ENCODE results near the gene ZSCAN30. TPM values are rescaled to one million over a fixed set of nuclear protein-coding genes. Genes with fewer than 3 reads are reported as not detected.

Gene ZSCAN30
- 10 to 100 TPM; 28.3 to 53.9 (median 38.9) TPM for polyA plus RNA-seq (ENCODE audit: insufficient read length in 4 of 4)

DNA sequence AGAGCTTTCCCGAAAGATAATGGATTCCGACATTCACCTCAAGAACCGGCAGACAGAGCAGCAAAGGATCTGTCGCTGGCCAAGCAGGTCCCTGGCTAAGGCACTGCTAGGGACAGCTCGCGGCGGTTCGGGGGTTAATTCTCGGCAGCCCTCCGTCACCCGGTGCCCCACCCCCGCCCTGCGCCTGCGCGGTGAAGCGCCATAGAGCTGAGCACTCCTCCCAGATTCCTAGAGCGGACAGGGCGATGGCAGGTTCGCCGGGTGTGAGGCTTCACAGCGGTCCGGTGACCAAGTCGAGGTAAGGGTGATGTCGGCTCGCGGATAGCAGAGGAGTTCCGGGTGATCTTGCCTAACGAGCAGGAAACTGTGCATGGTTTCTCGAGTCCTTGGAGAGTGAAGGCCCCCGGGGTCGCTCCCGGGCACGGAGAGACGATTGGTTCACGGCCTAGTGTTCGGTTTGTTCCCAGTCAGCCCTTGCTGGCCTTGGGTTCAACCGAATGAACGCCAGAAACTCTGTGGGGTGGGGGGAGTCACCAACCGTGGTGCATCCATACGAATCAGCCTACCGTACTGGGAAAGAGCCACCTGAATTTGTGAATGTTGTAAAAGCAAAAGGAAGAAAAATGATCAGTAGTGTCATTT lies at the start of gene ZSCAN30:
Gene ZSCAN30, minus strand, starts transcription at position 136 of the 642 bp plus-strand sequence. CDS start 25,877 bp downstream, outside the sequence.
- peak; percentile 88 to 93 (median 90) for DNase-seq (ENCODE audit: low read depth in 4 of 4, low spot score in 3 of 4)

DNA sequence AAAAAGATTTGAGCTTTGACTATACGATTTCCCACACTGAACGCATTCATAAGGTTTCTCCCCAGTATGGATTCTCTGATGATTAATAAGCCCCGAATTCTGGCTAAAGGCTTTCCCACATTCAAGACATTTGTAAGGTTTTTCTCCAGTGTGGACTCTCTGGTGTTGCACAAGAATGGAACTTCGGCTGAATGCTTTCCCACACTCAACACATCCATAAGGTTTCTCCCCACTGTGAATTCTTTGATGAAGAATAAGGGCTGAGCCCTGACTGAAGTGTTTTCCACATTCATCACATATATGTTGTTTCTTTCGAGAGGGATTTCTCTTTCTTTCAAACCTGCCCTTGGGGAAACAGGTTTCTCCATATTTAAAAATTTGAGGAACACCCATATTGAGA lies 47.3 kb upstream of the ZSCAN30 start:
- no peak for DNase-seq (ENCODE audit: low read depth in 4 of 4, low spot score in 3 of 4)

DNA sequence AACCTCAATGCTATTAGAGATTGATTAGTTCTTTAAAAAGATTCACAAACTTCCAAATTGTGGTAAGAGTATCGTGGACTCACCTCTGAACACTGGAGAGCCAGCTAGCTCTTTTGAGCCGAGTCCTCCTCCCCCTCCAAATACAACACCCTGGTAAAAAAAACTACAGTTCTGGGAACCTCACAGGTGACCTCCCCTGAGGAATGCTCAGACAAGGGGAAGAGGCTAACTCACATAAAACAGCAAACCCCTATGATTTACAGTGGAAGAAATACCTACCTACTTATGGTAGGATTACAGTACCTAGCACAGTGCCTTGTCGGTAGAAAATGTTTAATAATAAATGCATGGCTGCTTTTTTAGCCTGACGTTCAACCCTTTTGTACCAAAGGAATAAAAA lies 45.8 kb upstream of the ZSCAN30 start:
- DNase-seq (ENCODE audit: low read depth in 4 of 4, low spot score in 3 of 4), result no peak

DNA sequence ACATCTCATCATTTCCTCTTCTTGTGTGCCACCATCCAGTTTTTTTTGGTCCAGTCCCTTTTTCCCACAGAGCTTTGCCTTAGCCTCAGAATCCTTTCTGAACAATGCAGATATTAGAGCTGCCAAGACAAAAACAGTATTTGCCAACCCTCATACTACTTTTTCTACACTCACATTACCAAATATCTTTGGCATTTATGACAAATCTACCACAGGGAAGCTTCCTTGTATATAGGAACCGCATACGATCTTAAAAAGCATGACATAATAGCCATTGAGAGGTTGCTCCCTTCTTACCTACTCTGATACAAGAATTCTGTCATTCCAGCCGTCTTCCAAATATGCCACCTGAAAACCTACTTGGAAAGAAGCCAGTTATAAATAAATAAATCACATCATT lies 44.8 kb upstream of the ZSCAN30 start:
- no peak for DNase-seq (ENCODE audit: low read depth in 4 of 4, low spot score in 3 of 4)

DNA sequence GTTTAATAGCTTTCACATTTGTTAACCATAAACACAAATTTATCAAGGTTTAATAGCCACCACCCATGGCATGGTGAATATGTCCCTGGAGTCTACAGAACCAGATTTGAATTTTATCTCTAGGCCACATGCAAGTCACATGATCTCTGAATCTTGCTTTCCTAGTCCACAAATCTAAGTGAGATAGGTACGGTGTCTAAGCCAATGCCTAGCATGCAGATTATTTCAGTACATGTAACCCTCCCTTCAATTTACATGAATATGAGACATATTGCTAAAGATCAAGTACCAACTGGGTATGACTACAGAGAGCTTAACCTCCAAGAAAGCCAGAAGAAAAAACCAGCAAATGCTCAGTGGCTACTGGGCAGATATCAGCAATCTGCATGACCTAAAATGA lies 44.2 kb upstream of the ZSCAN30 start:
- no peak for DNase-seq (ENCODE audit: low read depth in 4 of 4, low spot score in 3 of 4)

DNA sequence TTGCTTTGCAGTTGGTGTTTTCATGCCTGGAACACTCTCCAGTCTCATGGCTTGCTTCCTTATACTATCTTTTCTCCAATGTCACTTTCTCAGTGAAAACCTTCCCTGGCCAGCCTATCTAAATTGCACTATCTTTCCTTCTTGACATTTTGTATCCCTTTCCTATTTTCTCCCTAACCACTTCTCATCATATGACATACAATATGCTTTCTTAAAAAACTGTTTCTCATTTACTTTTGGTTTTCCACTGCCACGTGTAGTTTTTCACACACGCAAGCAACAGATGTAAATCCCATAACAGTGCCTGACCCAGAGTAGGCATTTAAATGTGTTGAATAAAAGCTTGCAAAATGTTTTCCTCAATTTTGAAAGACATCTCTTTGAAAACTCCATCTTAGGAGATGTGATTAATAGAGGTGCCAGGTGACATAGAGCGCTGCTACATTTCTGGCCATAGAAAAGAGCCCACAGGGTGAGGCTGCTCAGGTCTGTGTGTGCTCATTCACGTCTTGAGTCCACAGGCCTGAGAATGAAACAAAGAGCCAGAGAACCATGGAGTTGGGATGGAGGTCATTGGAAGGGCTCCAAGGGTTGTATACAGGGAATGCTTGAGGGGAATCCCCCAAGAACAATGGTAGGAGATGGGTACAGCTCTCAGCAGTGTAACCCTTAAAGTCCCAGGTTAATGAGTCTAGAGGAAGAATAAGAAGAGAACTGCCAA lies 41.5 kb upstream of the ZSCAN30 start:
- no peak for DNase-seq (ENCODE audit: low read depth in 4 of 4, low spot score in 3 of 4)

DNA sequence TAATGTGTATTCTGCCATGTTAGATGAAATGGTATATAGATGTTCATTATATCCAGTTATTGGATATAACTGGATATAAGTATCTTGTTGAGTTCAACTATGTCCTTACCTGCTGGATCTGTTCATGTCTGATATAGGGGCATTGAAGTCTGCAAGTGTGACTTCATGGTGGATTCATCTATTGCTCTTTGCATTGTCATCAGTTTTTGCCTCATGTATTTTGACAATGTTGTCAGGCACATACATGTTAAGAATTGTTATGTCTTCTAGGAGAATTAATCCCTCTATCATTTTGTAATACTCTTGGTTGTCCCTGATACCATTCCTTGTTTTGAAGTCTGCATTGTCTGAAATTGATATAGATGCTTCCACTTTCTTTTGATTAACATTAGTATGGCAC lies 38.8 kb upstream of the ZSCAN30 start:
- no peak for DNase-seq (ENCODE audit: low read depth in 4 of 4, low spot score in 3 of 4)

DNA sequence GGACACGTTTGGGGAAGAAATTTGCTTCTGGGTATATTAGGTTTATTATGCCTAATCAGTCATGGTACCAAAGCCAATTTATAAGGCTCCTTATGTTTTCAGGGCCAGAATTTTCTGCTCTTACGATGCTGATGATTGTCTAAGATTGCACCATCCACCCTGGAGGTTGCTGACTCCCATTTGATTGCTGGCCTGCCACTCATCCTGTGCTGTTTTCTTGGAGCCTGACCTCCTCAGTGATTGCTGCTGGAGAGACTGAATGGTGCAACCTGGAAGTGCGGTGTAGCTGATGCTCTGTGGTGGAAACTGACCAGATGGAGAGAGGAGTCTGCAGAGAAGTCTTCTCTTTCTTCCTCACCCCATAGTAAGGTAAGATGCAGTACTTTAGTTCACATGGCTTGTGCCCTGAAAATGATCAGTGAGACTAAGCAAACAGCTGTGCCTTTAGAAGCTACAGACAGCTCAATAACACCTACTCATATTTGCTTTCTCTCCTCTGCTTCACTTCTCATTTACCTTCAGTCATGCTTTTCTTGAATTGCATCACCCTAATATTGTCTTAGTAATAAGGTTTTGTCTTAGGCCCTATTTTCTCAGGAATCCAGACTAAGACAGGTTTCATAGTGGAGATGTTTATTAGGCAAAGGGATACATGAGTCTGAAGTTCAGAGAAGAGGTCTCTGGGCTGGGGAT lies 36.8 kb upstream of the ZSCAN30 start:
- no peak for DNase-seq (ENCODE audit: low read depth in 4 of 4, low spot score in 3 of 4)

DNA sequence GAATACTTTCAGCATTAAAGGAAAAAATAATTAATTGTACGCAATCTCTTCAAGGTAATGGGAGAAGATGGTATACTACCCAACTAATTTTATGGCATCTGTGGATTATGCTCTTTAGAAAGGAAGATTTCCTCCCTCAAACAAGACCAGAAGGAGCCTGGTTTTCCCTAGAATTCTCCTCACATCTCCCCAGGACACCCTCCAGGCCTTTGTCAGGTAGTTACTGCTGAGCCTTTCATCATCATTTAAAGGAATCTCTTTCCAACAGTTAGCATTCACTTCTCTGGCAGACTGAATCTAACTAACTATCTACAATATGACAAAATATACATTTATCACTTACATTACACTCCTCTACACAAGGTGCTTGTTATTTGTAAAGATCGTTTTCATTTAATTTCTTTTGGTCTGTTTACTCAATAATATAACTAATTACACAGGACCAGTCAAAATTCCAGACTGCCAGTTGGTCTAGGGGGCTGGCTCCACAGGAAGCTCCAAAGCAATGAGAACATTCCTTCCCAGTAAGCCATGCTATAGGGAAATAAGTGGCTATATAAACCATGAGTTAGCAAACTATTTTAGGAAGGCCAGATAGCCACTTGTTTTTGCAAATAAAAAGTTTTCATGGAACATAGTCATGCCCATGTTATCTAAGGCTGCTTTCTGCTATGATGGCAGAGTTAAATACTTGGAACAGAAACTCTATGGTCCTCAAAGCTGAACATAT lies 35.1 kb upstream of the ZSCAN30 start:
- no peak for DNase-seq (ENCODE audit: low read depth in 4 of 4, low spot score in 3 of 4)

DNA sequence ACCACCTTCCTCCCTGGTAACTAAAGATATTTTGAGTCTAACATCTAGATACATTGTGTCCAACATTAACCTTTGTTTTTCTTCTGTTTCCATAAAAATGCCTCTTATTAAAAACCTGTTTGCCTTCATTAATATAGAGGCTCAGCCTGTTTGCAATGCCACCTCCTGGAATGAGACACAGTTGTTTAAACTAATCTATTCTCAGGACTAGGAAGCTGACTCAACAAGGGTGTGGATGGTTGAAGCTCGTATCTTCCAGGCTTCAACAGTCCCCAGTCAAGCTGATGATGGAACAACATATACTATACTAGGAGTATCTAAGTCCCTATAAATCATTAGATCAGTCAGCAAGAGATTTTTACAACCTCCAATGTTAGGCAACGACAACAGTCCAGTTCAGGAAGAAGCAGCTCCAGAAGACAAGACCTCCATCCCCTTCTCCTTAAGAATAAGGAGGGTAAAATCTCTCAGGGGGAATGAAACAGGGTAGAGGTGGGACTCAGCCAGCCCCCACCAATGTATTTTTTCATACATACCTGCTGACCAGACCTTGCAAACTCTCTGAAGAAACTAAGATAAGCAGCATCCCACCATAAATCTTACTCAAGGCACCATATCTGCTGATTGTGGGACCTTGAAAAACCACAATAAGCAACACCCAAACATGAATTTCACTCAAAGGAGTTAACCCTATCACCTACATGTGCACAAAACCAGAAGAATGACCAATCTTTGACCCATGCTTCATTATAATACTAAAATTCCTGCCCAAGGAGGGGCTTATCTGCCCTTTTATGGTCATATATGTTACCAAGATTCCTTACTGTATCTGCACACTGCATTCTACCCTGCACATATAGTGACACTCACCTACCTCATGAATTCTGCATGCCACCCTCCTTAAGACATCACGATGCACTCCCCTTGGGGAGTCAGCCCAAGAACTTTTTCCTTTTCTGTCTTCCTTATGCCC lies 32.7 kb upstream of the ZSCAN30 start:
- DNase-seq (ENCODE audit: low read depth in 4 of 4, low spot score in 3 of 4), result no peak

DNA sequence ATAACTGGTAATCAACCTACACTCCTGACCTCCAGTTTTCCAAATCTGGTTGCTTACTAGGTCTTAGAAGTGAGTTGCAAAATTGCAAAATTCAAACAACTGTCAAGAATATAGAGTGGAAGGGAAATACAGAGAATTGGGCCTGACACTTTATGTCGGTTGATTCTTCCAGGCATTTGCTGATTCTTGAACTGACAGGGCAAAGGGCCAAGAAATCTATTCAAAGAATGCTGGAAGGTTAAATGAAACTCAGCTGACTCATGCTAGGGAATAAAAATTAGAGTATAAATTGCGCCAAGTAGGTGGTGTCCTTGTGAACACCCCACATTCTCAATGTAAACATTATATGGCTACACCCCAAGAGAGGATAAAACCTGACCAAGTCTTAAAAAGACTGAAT lies 21.5 kb upstream of the ZSCAN30 start:
- no peak for DNase-seq (ENCODE audit: low read depth in 4 of 4, low spot score in 3 of 4)

DNA sequence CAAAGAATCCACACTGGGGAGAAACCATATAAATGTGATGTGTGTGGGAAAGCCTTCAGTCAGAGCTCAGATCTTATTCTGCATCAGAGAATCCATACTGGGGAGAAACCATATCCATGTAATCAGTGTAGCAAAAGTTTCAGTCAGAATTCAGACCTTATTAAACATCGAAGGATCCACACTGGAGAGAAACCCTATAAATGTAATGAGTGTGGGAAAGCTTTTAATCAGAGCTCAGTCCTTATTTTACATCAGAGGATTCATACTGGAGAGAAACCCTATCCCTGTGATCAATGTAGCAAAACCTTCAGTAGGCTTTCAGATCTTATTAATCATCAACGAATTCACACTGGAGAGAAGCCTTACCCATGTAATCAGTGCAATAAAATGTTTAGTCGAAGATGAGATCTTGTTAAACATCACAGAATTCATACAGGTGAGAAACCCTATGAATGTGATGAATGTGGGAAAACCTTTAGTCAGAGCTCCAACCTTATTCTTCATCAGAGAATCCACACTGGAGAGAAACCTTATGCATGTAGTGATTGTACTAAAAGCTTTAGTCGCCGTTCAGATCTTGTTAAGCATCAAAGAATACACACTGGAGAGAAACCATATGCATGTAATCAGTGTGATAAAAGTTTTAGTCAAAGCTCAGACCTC lies 16.7 kb upstream of the ZSCAN30 start:
- DNase-seq (ENCODE audit: low read depth in 4 of 4, low spot score in 3 of 4), result no peak

DNA sequence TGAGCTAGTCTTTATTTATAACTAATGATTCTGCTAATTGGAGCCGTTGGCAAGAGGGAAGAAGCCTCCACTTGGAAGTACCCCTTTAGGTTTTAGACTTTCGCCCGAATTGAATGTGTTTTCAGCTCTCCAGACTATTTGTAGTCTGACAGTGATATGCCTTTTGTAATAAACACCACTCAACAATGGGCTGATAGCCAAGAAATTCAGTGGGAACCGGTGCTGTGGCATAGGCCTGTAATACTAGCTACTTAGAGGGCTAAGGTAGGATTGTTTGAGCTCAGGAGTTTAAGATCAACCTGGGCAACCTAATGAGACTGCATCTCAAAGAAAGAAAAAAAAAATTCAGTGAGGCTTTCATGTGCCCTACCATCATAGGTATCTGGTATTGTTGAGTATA lies 13.6 kb upstream of the ZSCAN30 start:
- DNase-seq (ENCODE audit: low read depth in 4 of 4, low spot score in 3 of 4), result no peak

DNA sequence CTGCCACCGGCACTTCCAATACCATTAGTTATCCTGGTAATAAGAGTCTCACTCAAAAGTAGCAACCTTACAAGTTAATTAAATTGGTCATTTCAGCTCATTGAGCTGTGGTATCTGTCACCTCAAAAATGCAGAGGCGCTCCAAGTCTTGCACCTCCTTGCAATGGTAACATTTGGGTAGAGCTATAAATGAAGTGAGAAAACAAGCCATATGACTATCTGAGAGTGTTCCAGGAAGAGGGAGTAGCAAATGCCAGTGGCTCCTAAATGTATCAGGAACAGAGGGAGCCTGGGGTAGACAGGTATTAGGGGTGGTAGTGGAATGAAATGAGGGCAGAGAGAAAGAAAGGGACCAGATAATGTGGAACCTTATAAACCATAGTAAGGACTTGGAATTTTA lies 6.0 kb upstream of the ZSCAN30 start:
- no peak for DNase-seq (ENCODE audit: low read depth in 4 of 4, low spot score in 3 of 4)

DNA sequence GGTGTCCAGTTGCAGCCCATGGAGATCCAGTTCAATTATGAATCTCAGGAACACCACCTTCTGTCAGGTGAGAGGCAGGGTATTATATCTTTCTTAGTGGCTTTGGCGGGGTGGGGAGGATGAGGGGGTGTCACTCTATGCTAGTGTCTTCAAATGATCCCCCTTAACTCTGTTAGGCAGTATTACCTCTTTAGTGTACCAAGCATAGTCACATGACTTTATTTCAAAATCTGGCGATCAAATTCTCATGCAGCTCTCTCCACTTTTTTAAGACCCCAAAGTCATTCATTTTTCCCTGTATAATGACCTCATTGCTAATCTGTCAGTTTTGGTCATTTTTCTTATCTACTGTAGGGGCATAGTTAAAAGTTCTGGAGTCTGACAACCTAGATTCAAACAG lies 1.1 kb upstream of the ZSCAN30 start:
- DNase-seq (ENCODE audit: low read depth in 4 of 4, low spot score in 3 of 4), result no peak

DNA sequence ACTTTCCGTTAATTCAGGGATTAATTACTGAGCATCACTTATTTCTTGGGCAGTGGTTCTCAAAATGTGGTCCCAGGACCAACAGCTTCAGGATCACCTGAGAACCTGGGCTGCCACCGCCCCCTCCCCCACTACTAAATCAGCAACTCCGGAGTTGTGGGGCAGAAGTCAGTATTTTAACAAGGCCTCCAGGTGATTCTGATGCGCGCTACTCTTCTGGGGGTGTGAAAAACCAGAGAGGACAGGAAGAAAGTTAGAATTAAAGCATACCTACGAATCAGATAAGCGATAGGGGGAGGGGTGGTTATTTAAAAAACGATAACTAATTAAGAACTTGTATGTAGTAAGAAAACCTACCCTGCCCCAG lies 319 bp downstream of the ZSCAN30 start:
- peak in 1 of 4 donors; percentile 27 for DNase-seq (ENCODE audit: low read depth in 4 of 4, low spot score in 3 of 4)

DNA sequence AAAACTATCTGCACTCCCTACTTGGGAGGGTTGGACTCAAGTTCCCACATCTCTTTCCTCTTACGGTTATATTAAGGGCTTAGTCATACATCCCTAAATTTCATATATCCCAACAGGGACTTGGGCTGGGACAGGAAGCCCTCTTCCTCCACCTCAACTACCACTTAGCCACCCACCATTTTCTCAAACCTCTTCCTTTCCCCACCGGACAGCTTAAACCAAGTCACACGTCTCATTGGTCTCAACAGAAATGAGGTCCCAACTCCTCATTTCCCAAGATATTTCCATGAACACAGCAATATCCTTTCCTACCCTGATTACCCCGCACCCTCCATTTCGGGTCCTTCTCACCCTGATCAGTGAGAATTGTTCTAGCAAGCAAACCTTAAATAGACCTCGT lies 736 bp downstream of the ZSCAN30 start:
- peak in 1 of 4 donors; percentile 6 for DNase-seq (ENCODE audit: low read depth in 4 of 4, low spot score in 3 of 4)

DNA sequence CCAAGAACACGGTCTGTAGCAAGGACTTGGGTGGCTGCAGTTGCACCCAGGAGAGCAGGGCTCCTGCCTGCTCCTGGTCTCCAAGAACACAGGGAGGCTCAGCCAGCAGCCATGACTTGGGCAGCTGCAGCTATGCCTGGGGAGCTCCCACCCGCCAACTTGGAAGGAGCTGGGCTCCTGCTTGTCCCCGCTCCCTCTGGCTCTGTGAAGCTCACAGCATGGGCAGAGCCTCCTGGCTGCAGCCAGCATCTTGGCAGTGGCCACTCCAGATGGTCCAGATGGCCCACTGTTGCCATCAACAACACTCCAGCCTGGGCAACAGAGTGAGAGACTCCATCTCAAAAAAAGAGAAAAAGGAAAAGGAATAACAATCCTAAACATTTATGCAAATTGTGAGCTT lies 5.2 kb downstream of the ZSCAN30 start:
- DNase-seq (ENCODE audit: low read depth in 4 of 4, low spot score in 3 of 4), result no peak

Data from left renal pelvis (tissue), 4 donors.